ENCODE measurements around the gene SLC22A8.

GRCh38 chr11:62958547-62959421 lies 56.9 kb downstream of the SLC22A8 start:
- TF ChIP-seq CTCF (IDR thresholded peaks at IDR 0.05) = no peak
- no peak for TF ChIP-seq EZH2 (IDR thresholded peaks at IDR 0.05)
- no peak for TF ChIP-seq EZH2phosphoT487 (IDR thresholded peaks at IDR 0.05)

Data from neural progenitor cell (in vitro differentiated cells).